WTC11 (cell line): ENCODE measurements around the gene EFNB3. TPM values are rescaled to one million over a fixed set of nuclear protein-coding genes. Genes with fewer than 3 reads are reported as not detected.
A peak's percentile ranks its signal among the peaks of the same experiment; 100 is the strongest.

ENCODE experiments used
- AFF4 ChIP-seq: sonication (generic); formaldehyde crosslinking; IDR thresholded peaks from 2 replicates; pipeline ENCODE4 v1.8.1; 2023; ENCODE audit warnings: mild to moderate bottlenecking, missing genetic modification reagents, borderline replicate concordance
- CBFB ChIP-seq: sonication (generic); formaldehyde crosslinking; IDR thresholded peaks from 2 replicates; pipeline ENCODE4 v1.8.1; 2022; ENCODE audit warnings: mild to moderate bottlenecking, low read depth, missing genetic modification reagents
- CDX4 ChIP-seq: fragments of 250-450 bp; sonication (Bioruptor Pico); IDR thresholded peaks from 2 replicates; pipeline ENCODE4 v1.9.0; 2021; ENCODE audit warnings: moderate library complexity, mild to moderate bottlenecking, inconsistent platforms, borderline replicate concordance
- EMX1 ChIP-seq: fragments of 250-450 bp; sonication (Bioruptor Pico); IDR thresholded peaks from 2 replicates; pipeline ENCODE4 v1.8.0; 2021; ENCODE audit warnings: mild to moderate bottlenecking
- FOXK1 ChIP-seq: sonication (generic); formaldehyde crosslinking; IDR thresholded peaks from 2 replicates; pipeline ENCODE4 v1.8.0; 2022; ENCODE audit warnings: mild to moderate bottlenecking, moderate library complexity, missing genetic modification reagents
- FOXP4 ChIP-seq: sonication (generic); formaldehyde crosslinking; IDR thresholded peaks from 2 replicates; pipeline ENCODE4 v1.8.0; 2022; ENCODE audit warnings: mild to moderate bottlenecking, missing genetic modification reagents
- GTF2I ChIP-seq: fragments of 250-450 bp; sonication (Bioruptor Pico); conservative IDR thresholded peaks from 2 replicates; pipeline ENCODE4 v1.4.0; 2021; ENCODE audit warnings: mild to moderate bottlenecking
- HMGA2 ChIP-seq: fragments of 250-450 bp; sonication (Bioruptor Pico); IDR thresholded peaks from 2 replicates; pipeline ENCODE4 v1.4.0; 2021; ENCODE audit warnings: mild to moderate bottlenecking, moderate library complexity
- IRF1 ChIP-seq: sonication (generic); formaldehyde crosslinking; IDR thresholded peaks from 2 replicates; pipeline ENCODE4 v1.8.0; 2023; ENCODE audit warnings: missing genetic modification reagents
- JAZF1 ChIP-seq: fragments of 250-450 bp; sonication (Bioruptor Pico); IDR thresholded peaks from 2 replicates; pipeline ENCODE4 v1.9.0; 2021; ENCODE audit warnings: moderate library complexity, mild to moderate bottlenecking, inconsistent platforms
- KAT7 ChIP-seq: sonication (generic); formaldehyde crosslinking; IDR thresholded peaks from 2 replicates; pipeline ENCODE4 v1.8.1; 2023; ENCODE audit warnings: missing genetic modification reagents, mild to moderate bottlenecking, borderline replicate concordance
- MAX ChIP-seq: sonication (generic); formaldehyde crosslinking; IDR thresholded peaks from 2 replicates; pipeline ENCODE4 v1.8.0; 2022; ENCODE audit warnings: mild to moderate bottlenecking, missing genetic modification reagents
- MLX ChIP-seq: sonication (generic); formaldehyde crosslinking; IDR thresholded peaks from 2 replicates; pipeline ENCODE4 v1.8.1; 2023; ENCODE audit warnings: mild to moderate bottlenecking, missing genetic modification reagents, moderate library complexity
- MXD4 ChIP-seq: fragments of 250-450 bp; sonication (Bioruptor Pico); IDR thresholded peaks from 2 replicates; pipeline ENCODE4 v1.8.0; 2021; ENCODE audit warnings: mild to moderate bottlenecking, moderate library complexity, borderline replicate concordance
- MYBL2 ChIP-seq: sonication (generic); formaldehyde crosslinking; IDR thresholded peaks from 2 replicates; pipeline ENCODE4 v1.8.1; 2023; ENCODE audit warnings: mild to moderate bottlenecking, moderate library complexity, missing genetic modification reagents
- NFATC4 ChIP-seq: fragments of 250-450 bp; sonication (Bioruptor Pico); IDR thresholded peaks from 2 replicates; pipeline ENCODE4 v1.9.0; 2021; ENCODE audit warnings: mild to moderate bottlenecking
- NFYB ChIP-seq: sonication (generic); formaldehyde crosslinking; conservative IDR thresholded peaks from 2 replicates; pipeline ENCODE4 v1.8.0; 2022; ENCODE audit warnings: low read depth, missing genetic modification reagents
- NR1H2 ChIP-seq: sonication (generic); formaldehyde crosslinking; IDR thresholded peaks from 2 replicates; pipeline ENCODE4 v1.9.0; 2021; ENCODE audit warnings: mild to moderate bottlenecking, moderate library complexity, missing genetic modification reagents
- NR2C2 ChIP-seq: sonication (generic); formaldehyde crosslinking; IDR thresholded peaks from 2 replicates; pipeline ENCODE4 v1.8.0; 2022; ENCODE audit warnings: mild to moderate bottlenecking, missing genetic modification reagents
- SP1 ChIP-seq: sonication (generic); formaldehyde crosslinking; conservative IDR thresholded peaks from 2 replicates; pipeline ENCODE4 v1.8.1; 2022; ENCODE audit warnings: missing genetic modification reagents
- TCF7 ChIP-seq: sonication (generic); formaldehyde crosslinking; IDR thresholded peaks from 2 replicates; pipeline ENCODE4 v1.8.0; 2022; ENCODE audit warnings: mild to moderate bottlenecking, low read depth, missing genetic modification reagents, moderate library complexity
- TP53 ChIP-seq: sonication (generic); formaldehyde crosslinking; IDR thresholded peaks from 2 replicates; pipeline ENCODE4 v1.8.1; 2023; ENCODE audit warnings: mild to moderate bottlenecking, missing genetic modification reagents
- USF2 ChIP-seq: sonication (generic); formaldehyde crosslinking; IDR thresholded peaks from 2 replicates; pipeline ENCODE4 v1.8.1; 2023; ENCODE audit warnings: mild to moderate bottlenecking, missing genetic modification reagents, moderate library complexity
- ZMAT4 ChIP-seq: fragments of 250-450 bp; sonication (Bioruptor Pico); IDR thresholded peaks from 2 replicates; pipeline ENCODE4 v1.9.0; 2021; ENCODE audit warnings: mild to moderate bottlenecking
- ZNF121 ChIP-seq: sonication (generic); formaldehyde crosslinking; IDR thresholded peaks from 2 replicates; pipeline ENCODE4 v1.8.0; 2023; ENCODE audit warnings: missing genetic modification reagents
- ZNF232 ChIP-seq: sonication (generic); formaldehyde crosslinking; IDR thresholded peaks from 2 replicates; pipeline ENCODE4 v1.8.0; 2022; ENCODE audit warnings: mild to moderate bottlenecking, missing genetic modification reagents
- ZNF317 ChIP-seq: sonication (generic); formaldehyde crosslinking; IDR thresholded peaks from 2 replicates; pipeline ENCODE4 v1.8.1; 2023; ENCODE audit warnings: low read depth, mild to moderate bottlenecking, moderate library complexity, missing genetic modification reagents, borderline replicate concordance
- ZNF396 ChIP-seq: fragments of 250-450 bp; sonication (Bioruptor Pico); IDR thresholded peaks from 2 replicates; pipeline ENCODE4 v1.8.0; 2021; ENCODE audit warnings: mild to moderate bottlenecking, moderate library complexity, borderline replicate concordance
- total RNA-seq: library from RNA; stranded (reverse); gene quantifications from 3 replicates; pipeline ENCODE4 v1.2.3, GENCODE V29; 2021

Gene EFNB3
- total RNA-seq, 1 experiment from 2014 or later: 14.7 TPM

- TF ChIP-seq HMGA2: no peak
- peak; percentile 61 for TF ChIP-seq USF2 (CRISPR knock-in tag)
- no peak for TF ChIP-seq NFYB (CRISPR knock-in tag)
- no peak for TF ChIP-seq ZNF396 (CRISPR knock-in tag)
- no peak for TF ChIP-seq MYBL2 (CRISPR knock-in tag)
- no peak for TF ChIP-seq ZNF317
- TF ChIP-seq ZMAT4: no peak
- peak; percentile 60 for TF ChIP-seq SP1 (CRISPR knock-in tag)
- TF ChIP-seq TCF7 (CRISPR knock-in tag): no peak
- no peak for TF ChIP-seq KAT7 (CRISPR knock-in tag)
- no peak for TF ChIP-seq AFF4
- no peak for TF ChIP-seq EMX1 (CRISPR knock-in tag)
- no peak for TF ChIP-seq MXD4 (CRISPR knock-in tag)
- TF ChIP-seq ZNF232 (CRISPR knock-in tag): 0 out of 2 replicates have a peak, but pooled peaks have one; percentile 34
- TF ChIP-seq ZNF121 (CRISPR knock-in tag): no peak
- TF ChIP-seq IRF1 (CRISPR knock-in tag): no peak
- no peak for TF ChIP-seq TP53 (CRISPR knock-in tag)
- TF ChIP-seq NR2C2 (CRISPR knock-in tag): no peak
- TF ChIP-seq GTF2I (CRISPR knock-in tag): no peak
- no peak for TF ChIP-seq NR1H2 (CRISPR knock-in tag)
- TF ChIP-seq NFATC4 (CRISPR knock-in tag): no peak
- TF ChIP-seq CDX4: no peak
- TF ChIP-seq FOXP4 (CRISPR knock-in tag): peak; percentile 29; the same call in 1 of the 2 replicates
- TF ChIP-seq FOXK1 (CRISPR knock-in tag): peak; percentile 64; the same call in 1 of the 2 replicates
- no peak for TF ChIP-seq JAZF1 (CRISPR knock-in tag)
- TF ChIP-seq MLX (CRISPR knock-in tag): no peak
- TF ChIP-seq CBFB (CRISPR knock-in tag): no peak
- TF ChIP-seq MAX: peak; percentile 86
Measured at GRCh38 chr17:7687072-7687907, 17.7 kb upstream of the EFNB3 start, which contains the start of gene TP53 (continued).
